GM23338 (cell line): ENCODE results near the gene GMPPB.

ENCODE experiments used
- CREB1 ChIP-seq: fragments of 250-450 bp; sonication (Bioruptor Pico); IDR thresholded peaks from 2 replicates; pipeline ENCODE4 v1.5.0; 2020; ENCODE audit warnings: low read depth, mild to moderate bottlenecking, moderate library complexity
- EZH2 ChIP-seq: fragments of 200-600 bp; sonication (generic); IDR thresholded peaks from one replicate; pipeline ENCODE4 v1.8.0; 2017; ENCODE audit warnings: antibody characterized with exemption, mild to moderate bottlenecking, low read depth; ENCODE audit not compliant: unreplicated experiment
- EZH2phosphoT487 ChIP-seq: fragments of 200-600 bp; sonication (generic); IDR thresholded peaks from one replicate; pipeline ENCODE4 v1.8.1; 2018; ENCODE audit warnings: antibody characterized with exemption; ENCODE audit not compliant: unreplicated experiment
- JUNB ChIP-seq: IDR thresholded peaks from one replicate; pipeline ENCODE4 v1.6.1; 2016; ENCODE audit warnings: antibody characterized with exemption; ENCODE audit not compliant: unreplicated experiment
- NANOG ChIP-seq: IDR thresholded peaks from 2 replicates; pipeline ENCODE4 v1.6.1; 2016; ENCODE audit warnings: antibody characterized with exemption, borderline replicate concordance
- POLR2AphosphoS5 ChIP-seq: IDR thresholded peaks from 2 replicates; pipeline ENCODE4 v1.6.1; 2016; ENCODE audit warnings: antibody characterized with exemption, low read depth
- STAT1 ChIP-seq: IDR thresholded peaks from one replicate; pipeline ENCODE4 v1.6.1; 2016; ENCODE audit warnings: antibody characterized with exemption; ENCODE audit not compliant: unreplicated experiment
- ZNF114 ChIP-seq: fragments of 250-450 bp; sonication (Bioruptor Pico); IDR thresholded peaks from 2 replicates; pipeline ENCODE4 v1.5.0; 2020; ENCODE audit warnings: mild to moderate bottlenecking, moderate library complexity
- ZNF331 ChIP-seq: fragments of 250-450 bp; sonication (Bioruptor Pico); IDR thresholded peaks from 2 replicates; pipeline ENCODE4 v1.5.0; 2020; ENCODE audit warnings: low read depth, mild to moderate bottlenecking, moderate library complexity
- TF ChIP-seq, protein P1 (sequence below), 2 experiments: fragments of 200-600 bp in 1 of 2; sonication (generic) in 1 of 2; conservative IDR thresholded peaks; 2 replicates each; pipeline versions ENCODE4 v1.5.1 to v1.6.1; 2016 to 2017; ENCODE audit warnings: antibody characterized with exemption in 2 of 2, low read depth in 2 of 2, mild to moderate bottlenecking in 2 of 2, moderate library complexity in 1 of 2
- TF ChIP-seq, protein P2 (sequence below): IDR thresholded peaks from one replicate; pipeline ENCODE4 v1.6.1; 2018; ENCODE audit warnings: antibody characterized with exemption; ENCODE audit not compliant: unreplicated experiment
- TF ChIP-seq, protein P3 (sequence below): IDR thresholded peaks from 2 replicates; pipeline ENCODE4 v1.6.1; 2016; ENCODE audit warnings: antibody characterized with exemption
- TF ChIP-seq, protein P4 (sequence below): fragments of 250-450 bp; sonication (Bioruptor Pico); IDR thresholded peaks from 2 replicates; pipeline ENCODE4 v1.5.0; 2020; ENCODE audit warnings: mild to moderate bottlenecking, moderate library complexity

DNA sequence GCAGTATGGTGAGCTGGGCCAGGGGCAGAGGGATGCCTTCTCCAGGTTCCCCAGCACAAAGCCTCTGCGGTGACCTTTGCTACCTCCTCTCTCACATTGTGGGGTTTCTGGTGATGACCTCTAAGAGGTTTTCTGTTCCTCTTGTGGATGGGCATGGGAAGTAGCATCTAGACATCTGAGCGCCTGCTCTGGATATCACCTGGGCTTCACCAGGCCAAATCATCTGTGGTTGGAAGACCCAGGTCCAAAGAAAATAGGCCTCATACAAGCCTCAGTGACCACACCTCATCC lies 42.6 kb downstream of the GMPPB start:
- TF ChIP-seq, protein P1, sequence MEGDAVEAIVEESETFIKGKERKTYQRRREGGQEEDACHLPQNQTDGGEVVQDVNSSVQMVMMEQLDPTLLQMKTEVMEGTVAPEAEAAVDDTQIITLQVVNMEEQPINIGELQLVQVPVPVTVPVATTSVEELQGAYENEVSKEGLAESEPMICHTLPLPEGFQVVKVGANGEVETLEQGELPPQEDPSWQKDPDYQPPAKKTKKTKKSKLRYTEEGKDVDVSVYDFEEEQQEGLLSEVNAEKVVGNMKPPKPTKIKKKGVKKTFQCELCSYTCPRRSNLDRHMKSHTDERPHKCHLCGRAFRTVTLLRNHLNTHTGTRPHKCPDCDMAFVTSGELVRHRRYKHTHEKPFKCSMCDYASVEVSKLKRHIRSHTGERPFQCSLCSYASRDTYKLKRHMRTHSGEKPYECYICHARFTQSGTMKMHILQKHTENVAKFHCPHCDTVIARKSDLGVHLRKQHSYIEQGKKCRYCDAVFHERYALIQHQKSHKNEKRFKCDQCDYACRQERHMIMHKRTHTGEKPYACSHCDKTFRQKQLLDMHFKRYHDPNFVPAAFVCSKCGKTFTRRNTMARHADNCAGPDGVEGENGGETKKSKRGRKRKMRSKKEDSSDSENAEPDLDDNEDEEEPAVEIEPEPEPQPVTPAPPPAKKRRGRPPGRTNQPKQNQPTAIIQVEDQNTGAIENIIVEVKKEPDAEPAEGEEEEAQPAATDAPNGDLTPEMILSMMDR (conservative IDR thresholded peaks at IDR 0.05; ENCODE audit: low read depth in 2 of 2): no peak
- no peak for TF ChIP-seq POLR2AphosphoS5
- no peak for TF ChIP-seq EZH2phosphoT487
- TF ChIP-seq, protein P2, sequence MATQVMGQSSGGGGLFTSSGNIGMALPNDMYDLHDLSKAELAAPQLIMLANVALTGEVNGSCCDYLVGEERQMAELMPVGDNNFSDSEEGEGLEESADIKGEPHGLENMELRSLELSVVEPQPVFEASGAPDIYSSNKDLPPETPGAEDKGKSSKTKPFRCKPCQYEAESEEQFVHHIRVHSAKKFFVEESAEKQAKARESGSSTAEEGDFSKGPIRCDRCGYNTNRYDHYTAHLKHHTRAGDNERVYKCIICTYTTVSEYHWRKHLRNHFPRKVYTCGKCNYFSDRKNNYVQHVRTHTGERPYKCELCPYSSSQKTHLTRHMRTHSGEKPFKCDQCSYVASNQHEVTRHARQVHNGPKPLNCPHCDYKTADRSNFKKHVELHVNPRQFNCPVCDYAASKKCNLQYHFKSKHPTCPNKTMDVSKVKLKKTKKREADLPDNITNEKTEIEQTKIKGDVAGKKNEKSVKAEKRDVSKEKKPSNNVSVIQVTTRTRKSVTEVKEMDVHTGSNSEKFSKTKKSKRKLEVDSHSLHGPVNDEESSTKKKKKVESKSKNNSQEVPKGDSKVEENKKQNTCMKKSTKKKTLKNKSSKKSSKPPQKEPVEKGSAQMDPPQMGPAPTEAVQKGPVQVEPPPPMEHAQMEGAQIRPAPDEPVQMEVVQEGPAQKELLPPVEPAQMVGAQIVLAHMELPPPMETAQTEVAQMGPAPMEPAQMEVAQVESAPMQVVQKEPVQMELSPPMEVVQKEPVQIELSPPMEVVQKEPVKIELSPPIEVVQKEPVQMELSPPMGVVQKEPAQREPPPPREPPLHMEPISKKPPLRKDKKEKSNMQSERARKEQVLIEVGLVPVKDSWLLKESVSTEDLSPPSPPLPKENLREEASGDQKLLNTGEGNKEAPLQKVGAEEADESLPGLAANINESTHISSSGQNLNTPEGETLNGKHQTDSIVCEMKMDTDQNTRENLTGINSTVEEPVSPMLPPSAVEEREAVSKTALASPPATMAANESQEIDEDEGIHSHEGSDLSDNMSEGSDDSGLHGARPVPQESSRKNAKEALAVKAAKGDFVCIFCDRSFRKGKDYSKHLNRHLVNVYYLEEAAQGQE: no peak
- no peak for TF ChIP-seq EZH2
- no peak for TF ChIP-seq CREB1 (CRISPR knock-in tag)
- TF ChIP-seq, protein P3, sequence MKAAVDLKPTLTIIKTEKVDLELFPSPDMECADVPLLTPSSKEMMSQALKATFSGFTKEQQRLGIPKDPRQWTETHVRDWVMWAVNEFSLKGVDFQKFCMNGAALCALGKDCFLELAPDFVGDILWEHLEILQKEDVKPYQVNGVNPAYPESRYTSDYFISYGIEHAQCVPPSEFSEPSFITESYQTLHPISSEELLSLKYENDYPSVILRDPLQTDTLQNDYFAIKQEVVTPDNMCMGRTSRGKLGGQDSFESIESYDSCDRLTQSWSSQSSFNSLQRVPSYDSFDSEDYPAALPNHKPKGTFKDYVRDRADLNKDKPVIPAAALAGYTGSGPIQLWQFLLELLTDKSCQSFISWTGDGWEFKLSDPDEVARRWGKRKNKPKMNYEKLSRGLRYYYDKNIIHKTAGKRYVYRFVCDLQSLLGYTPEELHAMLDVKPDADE: no peak
- no peak for TF ChIP-seq ZNF114 (CRISPR knock-in tag)
- no peak for TF ChIP-seq ZNF331
- no peak for TF ChIP-seq NANOG
- TF ChIP-seq JUNB: no peak
- TF ChIP-seq STAT1: no peak
- TF ChIP-seq, protein P4, sequence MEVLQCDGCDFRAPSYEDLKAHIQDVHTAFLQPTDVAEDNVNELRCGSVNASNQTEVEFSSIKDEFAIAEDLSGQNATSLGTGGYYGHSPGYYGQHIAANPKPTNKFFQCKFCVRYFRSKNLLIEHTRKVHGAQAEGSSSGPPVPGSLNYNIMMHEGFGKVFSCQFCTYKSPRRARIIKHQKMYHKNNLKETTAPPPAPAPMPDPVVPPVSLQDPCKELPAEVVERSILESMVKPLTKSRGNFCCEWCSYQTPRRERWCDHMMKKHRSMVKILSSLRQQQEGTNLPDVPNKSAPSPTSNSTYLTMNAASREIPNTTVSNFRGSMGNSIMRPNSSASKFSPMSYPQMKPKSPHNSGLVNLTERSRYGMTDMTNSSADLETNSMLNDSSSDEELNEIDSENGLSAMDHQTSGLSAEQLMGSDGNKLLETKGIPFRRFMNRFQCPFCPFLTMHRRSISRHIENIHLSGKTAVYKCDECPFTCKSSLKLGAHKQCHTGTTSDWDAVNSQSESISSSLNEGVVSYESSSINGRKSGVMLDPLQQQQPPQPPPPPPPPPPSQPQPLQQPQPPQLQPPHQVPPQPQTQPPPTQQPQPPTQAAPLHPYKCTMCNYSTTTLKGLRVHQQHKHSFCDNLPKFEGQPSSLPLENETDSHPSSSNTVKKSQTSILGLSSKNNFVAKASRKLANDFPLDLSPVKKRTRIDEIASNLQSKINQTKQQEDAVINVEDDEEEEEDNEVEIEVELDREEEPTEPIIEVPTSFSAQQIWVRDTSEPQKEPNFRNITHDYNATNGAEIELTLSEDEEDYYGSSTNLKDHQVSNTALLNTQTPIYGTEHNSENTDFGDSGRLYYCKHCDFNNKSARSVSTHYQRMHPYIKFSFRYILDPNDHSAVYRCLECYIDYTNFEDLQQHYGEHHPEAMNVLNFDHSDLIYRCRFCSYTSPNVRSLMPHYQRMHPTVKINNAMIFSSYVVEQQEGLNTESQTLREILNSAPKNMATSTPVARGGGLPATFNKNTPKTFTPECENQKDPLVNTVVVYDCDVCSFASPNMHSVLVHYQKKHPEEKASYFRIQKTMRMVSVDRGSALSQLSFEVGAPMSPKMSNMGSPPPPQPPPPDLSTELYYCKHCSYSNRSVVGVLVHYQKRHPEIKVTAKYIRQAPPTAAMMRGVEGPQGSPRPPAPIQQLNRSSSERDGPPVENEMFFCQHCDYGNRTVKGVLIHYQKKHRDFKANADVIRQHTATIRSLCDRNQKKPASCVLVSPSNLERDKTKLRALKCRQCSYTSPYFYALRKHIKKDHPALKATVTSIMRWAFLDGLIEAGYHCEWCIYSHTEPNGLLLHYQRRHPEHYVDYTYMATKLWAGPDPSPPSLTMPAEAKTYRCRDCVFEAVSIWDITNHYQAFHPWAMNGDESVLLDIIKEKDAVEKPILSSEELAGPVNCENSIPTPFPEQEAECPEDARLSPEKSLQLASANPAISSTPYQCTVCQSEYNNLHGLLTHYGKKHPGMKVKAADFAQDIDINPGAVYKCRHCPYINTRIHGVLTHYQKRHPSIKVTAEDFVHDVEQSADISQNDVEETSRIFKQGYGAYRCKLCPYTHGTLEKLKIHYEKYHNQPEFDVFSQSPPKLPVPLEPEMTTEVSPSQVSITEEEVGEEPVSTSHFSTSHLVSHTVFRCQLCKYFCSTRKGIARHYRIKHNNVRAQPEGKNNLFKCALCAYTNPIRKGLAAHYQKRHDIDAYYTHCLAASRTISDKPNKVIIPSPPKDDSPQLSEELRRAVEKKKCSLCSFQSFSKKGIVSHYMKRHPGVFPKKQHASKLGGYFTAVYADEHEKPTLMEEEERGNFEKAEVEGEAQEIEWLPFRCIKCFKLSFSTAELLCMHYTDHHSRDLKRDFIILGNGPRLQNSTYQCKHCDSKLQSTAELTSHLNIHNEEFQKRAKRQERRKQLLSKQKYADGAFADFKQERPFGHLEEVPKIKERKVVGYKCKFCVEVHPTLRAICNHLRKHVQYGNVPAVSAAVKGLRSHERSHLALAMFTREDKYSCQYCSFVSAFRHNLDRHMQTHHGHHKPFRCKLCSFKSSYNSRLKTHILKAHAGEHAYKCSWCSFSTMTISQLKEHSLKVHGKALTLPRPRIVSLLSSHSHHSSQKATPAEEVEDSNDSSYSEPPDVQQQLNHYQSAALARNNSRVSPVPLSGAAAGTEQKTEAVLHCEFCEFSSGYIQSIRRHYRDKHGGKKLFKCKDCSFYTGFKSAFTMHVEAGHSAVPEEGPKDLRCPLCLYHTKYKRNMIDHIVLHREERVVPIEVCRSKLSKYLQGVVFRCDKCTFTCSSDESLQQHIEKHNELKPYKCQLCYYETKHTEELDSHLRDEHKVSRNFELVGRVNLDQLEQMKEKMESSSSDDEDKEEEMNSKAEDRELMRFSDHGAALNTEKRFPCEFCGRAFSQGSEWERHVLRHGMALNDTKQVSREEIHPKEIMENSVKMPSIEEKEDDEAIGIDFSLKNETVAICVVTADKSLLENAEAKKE: no peak
